Stimulated activated naive B cell treated with anti-CD40 and anti-IgM and Interleukin-4, amounts not matched to agents 10 μg/mL and 1 μg/mL and 100 μg/mL, for 72 hours (primary cell): ENCODE measurements around the gene OR2J3.
A peak's percentile ranks its signal among the peaks of the same experiment; 100 is the strongest.
"Not testable (repeated sequence)": the region's sequence is repeated elsewhere in the genome, so short reads cannot be mapped to it uniquely, and the experiment has no call there.

Source experiments
- ATAC-seq, 2 donors: fragments of 150-1000 bp; cut with Tn5 transposase; replicated peaks; 2 replicates each; pipeline ENCODE4 v1.10.0; 2021; ENCODE audit warnings: moderate library complexity in 1 of 2
- DNase-seq: peaks from one replicate; pipeline ENCODE4 v3.0.0; 2021
- H3K27ac Mint-ChIP-seq: one replicate; pipeline ENCODE4 v1.8.0; 2022; ENCODE audit warnings: mild to moderate bottlenecking, mixed read lengths
- H3K27me3 Mint-ChIP-seq, 2 donors: one replicate each; pipeline ENCODE4 v1.8.0; 2022; ENCODE audit warnings: mixed read lengths in 2 of 2
- H3K36me3 Mint-ChIP-seq, 2 donors: one replicate each; pipeline ENCODE4 v1.8.0; 2022; ENCODE audit warnings: mixed read lengths in 2 of 2, mild to moderate bottlenecking in 1 of 2
- H3K4me1 Mint-ChIP-seq, 2 donors: one replicate each; pipeline ENCODE4 v1.8.0; 2022; ENCODE audit warnings: mixed read lengths in 2 of 2, mild to moderate bottlenecking in 1 of 2
- H3K4me3 Mint-ChIP-seq, 2 donors: one replicate each; pipeline ENCODE4 v1.8.0; 2022; ENCODE audit warnings: mild to moderate bottlenecking in 2 of 2, mixed read lengths in 2 of 2, moderate library complexity in 1 of 2
- H3K9me3 Mint-ChIP-seq, 2 donors: one replicate each; pipeline ENCODE4 v1.8.0; 2022; ENCODE audit warnings: mixed read lengths in 2 of 2, mild to moderate bottlenecking in 1 of 2

Gene OR2J3

DNA sequence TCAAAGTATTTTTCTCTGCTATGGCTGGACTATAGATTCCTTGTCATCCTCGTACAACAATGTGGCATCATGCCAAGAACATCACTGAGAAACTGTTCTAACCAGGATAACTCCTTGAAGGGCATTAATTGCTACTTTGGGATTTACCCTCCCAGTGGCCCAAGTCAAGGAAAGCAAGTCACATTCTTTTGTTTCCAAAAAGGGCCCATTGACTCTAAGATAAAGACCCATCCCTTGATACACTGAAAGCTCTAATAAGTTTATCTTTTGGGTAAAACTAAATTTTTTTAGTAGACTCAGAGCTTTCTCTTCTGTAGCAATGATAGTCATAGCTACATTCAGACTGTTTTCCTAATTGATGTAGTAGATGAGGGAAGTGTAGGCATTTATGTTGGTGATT, at the start of gene OR2J3:
TSS of gene OR2J3 (plus strand) at position 301 of the 400 bp plus-strand sequence. CDS start 3,833 bp downstream, outside the sequence.
- H3K4me1 Mint-ChIP-seq = no peaks in the 10 kb centered on the region
- no peak for DNase-seq
- H3K27me3 Mint-ChIP-seq = peaks cover 35 to 42% of the 10 kb centered on the region in 2 donors
- H3K36me3 Mint-ChIP-seq = no peaks in the 10 kb centered on the region
- H3K9me3 Mint-ChIP-seq = peaks cover 0 to 3% of the 10 kb centered on the region in 2 donors
- H3K27ac Mint-ChIP-seq = no peak within 1 kb of the TSS
- no peak within 1 kb of the TSS for H3K4me3 Mint-ChIP-seq
- no peak for ATAC-seq

DNA sequence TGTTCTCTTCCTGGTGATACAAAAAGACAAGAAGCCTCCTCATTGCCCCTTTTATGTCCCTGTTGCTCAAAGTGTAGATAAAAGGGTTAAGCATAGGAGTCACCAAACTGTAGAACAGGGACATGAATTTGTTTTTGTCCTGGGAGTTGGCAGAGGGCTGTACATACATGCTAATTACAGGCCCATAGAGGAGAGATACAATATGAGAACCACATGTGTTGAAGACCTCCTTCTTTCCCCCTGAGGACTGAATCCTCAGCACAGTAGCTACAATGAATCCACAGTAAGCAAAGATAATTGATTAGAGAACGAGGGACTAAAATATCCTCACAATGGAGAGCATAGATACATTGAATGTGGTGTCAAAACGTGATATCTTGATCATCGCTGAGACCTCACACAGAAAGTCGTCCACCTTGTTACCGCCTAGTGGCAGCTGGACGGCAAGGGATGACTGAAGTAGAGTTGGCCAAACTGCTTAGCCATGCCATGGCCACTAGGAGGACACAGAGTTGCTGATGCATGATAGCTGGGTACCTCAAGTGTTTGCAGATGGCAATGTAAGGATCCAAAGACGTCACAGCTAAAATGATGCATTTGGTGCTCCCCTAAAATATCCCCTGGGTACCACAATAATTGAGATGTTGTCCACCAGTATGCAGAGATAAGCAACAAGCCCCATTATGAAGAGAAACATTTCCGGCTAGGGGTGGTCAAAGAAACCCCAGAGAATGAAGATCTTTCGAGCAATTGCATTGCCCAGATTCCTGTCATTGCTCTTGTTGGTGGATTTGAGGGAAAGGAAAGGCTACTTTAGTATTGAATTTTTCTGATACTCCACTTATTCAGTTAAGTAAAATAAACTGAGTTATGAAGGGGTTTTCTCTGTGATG, 35.8 kb upstream of the OR2J3 start:
- peak; percentile 2 for DNase-seq
- no peak overlapping the region for H3K27ac Mint-ChIP-seq
- no peaks in the 10 kb centered on the region for H3K36me3 Mint-ChIP-seq
- H3K4me1 Mint-ChIP-seq = no peaks in the 10 kb centered on the region
- no peak overlapping the region for H3K4me3 Mint-ChIP-seq
- H3K9me3 Mint-ChIP-seq = peaks cover 3 to 4% of the 10 kb centered on the region in 2 donors
- peak; percentile 66 to 81 for ATAC-seq
- peaks cover 23 to 24% of the 10 kb centered on the region in 2 donors for H3K27me3 Mint-ChIP-seq

DNA sequence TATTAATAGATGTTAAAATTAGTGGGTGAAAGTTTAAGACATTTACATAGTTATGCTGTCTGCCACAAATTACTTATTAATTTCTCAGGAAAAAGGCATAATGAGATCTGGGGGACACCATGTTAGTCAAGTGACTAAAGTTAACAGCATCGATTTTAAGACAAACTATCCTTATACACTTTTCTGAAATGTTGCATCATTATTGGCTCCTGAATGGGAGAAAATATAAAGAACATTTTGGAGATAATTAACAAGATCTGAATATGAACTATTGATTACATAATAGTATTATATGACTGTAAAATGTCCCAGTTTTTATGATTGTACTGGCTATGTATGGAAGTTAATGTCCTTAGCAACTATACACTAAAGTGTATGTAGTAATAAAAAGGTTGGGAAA, 28.7 kb upstream of the OR2J3 start:
- ATAC-seq = no peak
- Mint-ChIP-seq H3K4me1 (no peaks in the 10 kb centered on the region), H3K27ac (no peak overlapping the region), H3K27me3 (peaks cover 18 to 23% of the 10 kb centered on the region in 2 donors), H3K36me3 (no peaks in the 10 kb centered on the region), H3K9me3 (peaks cover 0 to 2% of the 10 kb centered on the region in 2 donors), H3K4me3 (no peak overlapping the region)
- no peak for DNase-seq

DNA sequence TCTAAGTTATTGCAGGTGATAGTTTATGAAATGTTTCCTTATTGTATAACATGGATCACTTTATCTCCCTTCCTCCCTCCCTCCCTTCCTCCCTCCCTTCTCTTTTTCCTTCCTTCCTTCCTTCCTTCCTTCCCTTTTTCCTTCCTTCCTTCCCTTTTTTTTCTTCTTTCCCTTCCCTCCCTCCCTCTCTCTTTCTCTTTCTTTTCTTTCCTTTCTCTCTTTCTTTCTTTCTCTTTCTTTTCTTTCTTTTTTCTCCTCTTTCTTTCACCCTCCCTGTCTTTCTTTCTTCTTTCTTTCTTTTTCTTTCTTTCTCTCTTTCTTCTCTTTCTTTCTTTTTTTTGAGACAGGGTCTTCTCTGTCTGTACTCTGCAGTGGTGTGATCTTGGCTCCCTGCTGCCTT, 26.5 kb upstream of the OR2J3 start:
- ATAC-seq (no peak), DNase-seq (no peak)
- H3K36me3 Mint-ChIP-seq = no peaks in the 10 kb centered on the region
- H3K27ac Mint-ChIP-seq = no peak overlapping the region
- H3K4me1 Mint-ChIP-seq = no peaks in the 10 kb centered on the region
- no peak overlapping the region for H3K4me3 Mint-ChIP-seq
- H3K27me3 Mint-ChIP-seq = peaks cover 21 to 33% of the 10 kb centered on the region in 2 donors
- peaks cover 0 to 2% of the 10 kb centered on the region in 2 donors for H3K9me3 Mint-ChIP-seq

DNA sequence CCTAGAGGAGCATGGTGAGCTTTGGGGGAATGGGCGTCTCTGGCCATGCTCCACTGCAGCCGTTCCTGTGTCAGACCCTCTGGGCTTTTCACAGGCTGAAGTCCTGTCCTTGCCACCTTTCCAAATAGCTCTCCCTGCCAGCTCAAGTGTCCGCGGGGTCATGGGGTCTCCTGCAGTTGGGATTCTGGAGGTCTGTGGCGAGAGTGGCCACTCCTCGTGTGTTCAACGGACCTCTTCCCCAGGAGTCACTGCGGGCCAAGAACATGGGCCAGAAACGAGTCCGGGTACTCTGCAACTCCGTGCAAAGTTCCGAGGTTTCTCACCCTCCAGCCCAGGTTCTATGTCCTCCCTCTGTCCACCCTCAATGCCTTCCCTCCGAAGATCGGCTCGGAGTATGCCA, 25.4 kb upstream of the OR2J3 start:
- H3K27me3 Mint-ChIP-seq = peaks cover 21 to 33% of the 10 kb centered on the region in 2 donors
- peaks cover 0 to 2% of the 10 kb centered on the region in 2 donors for H3K9me3 Mint-ChIP-seq
- DNase-seq (no peak), ATAC-seq (no peak)
- no peaks in the 10 kb centered on the region for H3K4me1 Mint-ChIP-seq
- H3K4me3 Mint-ChIP-seq = no peak overlapping the region
- H3K36me3 Mint-ChIP-seq = no peaks in the 10 kb centered on the region
- H3K27ac Mint-ChIP-seq = no peak overlapping the region

DNA sequence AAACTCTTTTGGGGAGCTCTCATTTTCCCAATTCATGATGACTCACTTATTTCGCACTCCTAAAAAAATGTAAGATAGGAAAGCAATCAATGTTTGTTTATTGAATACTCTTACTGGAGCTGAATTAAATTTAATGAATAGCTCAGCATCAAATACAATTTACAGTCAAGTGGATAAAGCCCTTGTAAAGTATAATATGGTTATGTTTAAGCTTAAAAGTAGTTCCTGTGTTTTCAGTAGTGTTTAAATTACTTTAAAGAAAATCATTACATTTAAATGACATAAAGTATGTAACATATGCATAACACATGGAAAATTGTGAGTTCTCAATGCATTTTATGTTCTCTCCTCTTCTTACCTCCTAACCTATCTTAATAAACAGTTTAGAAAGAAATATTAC, 20.6 kb upstream of the OR2J3 start, which contains the start of gene OR2B3:
TSS of gene OR2B3 (minus strand) at position 101 of the 400 bp plus-strand sequence. CDS start at position 36, 65 bp downstream.
- no peak for ATAC-seq
- Mint-ChIP-seq H3K9me3 (peaks cover 0 to 2% of the 10 kb centered on the region in 2 donors), H3K4me3 (no peak within 1 kb of the TSS), H3K27ac (no peak within 1 kb of the TSS), H3K4me1 (no peaks in the 10 kb centered on the region), H3K36me3 (no peaks in the 10 kb centered on the region), H3K27me3 (peaks cover 15 to 34% of the 10 kb centered on the region in 2 donors)
- DNase-seq = no peak

DNA sequence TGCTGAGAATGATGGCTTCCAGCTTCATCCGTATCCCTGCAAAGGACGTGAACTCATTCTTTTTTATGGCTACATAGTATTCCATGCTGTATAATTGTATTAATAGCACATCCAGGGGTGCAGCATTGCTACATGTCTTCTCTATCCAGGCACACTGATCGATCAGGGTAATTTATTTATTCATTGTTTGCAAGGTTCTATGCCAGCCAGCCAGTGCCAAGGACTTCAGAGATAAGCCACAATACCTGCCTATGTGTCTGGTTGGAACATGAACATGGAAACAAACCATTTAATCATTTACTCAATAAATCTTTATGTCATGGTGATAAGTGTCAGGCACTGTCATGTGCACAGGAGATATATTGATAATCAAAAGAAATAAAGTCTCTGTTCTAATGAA, 14.9 kb upstream of the OR2J3 start:
- H3K36me3 Mint-ChIP-seq = no peaks in the 10 kb centered on the region
- DNase-seq (no peak), ATAC-seq (no peak)
- H3K9me3 Mint-ChIP-seq = peaks cover 0 to 3% of the 10 kb centered on the region in 2 donors
- no peak overlapping the region for H3K27ac Mint-ChIP-seq
- no peaks in the 10 kb centered on the region for H3K4me1 Mint-ChIP-seq
- no peak overlapping the region for H3K4me3 Mint-ChIP-seq
- H3K27me3 Mint-ChIP-seq = peaks cover 15 to 18% of the 10 kb centered on the region in 2 donors

DNA sequence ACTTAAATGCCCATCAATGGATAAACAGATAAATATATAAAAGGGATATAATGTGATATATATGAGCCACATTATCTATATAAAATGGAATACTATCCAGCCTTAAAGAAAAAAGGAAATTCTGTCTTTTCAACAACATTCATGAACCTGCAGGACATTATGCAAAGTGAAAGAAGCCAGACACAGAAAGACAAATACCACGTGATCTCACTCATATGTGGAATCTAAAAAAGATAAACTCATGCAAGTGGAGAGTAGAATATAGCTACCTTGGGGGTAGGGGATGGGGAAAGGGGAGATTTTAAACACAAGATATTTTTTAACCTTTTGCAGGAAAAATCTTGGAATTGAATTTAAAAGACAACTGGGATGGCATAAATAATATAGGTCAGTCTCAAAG, 10.1 kb upstream of the OR2J3 start:
- H3K4me3 Mint-ChIP-seq = no peak overlapping the region
- peaks cover 16 to 23% of the 10 kb centered on the region in 2 donors for H3K27me3 Mint-ChIP-seq
- H3K9me3 Mint-ChIP-seq = peaks cover 0 to 2% of the 10 kb centered on the region in 2 donors
- DNase-seq (no peak), ATAC-seq (no peak)
- no peaks in the 10 kb centered on the region for H3K36me3 Mint-ChIP-seq
- no peak overlapping the region for H3K27ac Mint-ChIP-seq
- H3K4me1 Mint-ChIP-seq = no peaks in the 10 kb centered on the region

DNA sequence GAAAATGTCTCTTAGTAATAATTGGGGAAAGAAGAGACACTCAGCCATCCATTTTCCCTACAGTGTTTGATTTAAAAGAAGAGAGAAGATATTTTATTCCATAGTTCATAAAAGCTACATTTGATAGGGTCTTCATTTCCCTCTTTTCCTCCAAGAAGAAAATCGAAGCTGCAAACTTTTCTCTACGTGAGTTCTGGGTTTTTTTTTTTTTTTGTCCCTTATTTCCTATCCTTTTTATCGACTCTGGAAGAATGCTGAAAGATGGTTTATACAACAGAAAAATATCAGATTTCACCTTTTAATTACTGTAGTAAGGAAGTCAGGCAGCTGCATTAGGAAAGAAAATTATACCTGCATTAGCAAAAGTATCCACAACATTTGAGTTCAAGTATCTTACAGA, 8.7 kb upstream of the OR2J3 start, which contains the start of gene OR2J1:
TSS of gene OR2J1 (plus strand) at position 301 of the 400 bp plus-strand sequence. CDS start 1,453 bp downstream, outside the sequence.
- Mint-ChIP-seq H3K4me3 (no peak within 1 kb of the TSS), H3K36me3 (no peaks in the 10 kb centered on the region), H3K9me3 (no peaks in the 10 kb centered on the region)

DNA sequence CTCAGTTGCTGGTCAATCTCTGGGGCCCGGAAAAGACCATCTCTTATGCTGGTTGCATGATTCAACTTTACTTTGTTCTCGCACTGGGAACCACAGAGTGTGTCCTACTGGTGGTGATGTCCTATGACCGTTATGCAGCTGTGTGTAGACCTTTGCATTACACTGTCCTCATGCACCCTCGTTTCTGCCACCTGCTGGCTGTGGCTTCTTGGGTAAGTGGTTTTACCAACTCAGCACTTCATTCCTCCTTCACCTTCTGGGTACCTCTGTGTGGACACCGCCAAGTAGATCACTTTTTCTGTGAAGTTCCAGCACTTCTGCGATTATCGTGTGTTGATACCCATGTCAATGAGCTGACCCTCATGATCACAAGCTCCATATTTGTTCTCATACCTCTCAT, 4.3 kb downstream of the OR2J3 start:
- DNase-seq (no peak), ATAC-seq (no peak)
- Mint-ChIP-seq H3K4me1 (no peaks in the 10 kb centered on the region), H3K27me3 (peaks cover 18 to 26% of the 10 kb centered on the region in 2 donors), H3K27ac (no peak overlapping the region), H3K9me3 (no peaks in the 10 kb centered on the region), H3K36me3 (no peaks in the 10 kb centered on the region), H3K4me3 (no peak overlapping the region)

More for the DNA sequence above, 8.7 kb upstream of the OR2J3 start, which contains the start of gene OR2J1:
- no peaks in the 10 kb centered on the region for H3K4me1 Mint-ChIP-seq
- ATAC-seq (no peak), DNase-seq (no peak)
- H3K27me3 Mint-ChIP-seq = peaks cover 25 to 29% of the 10 kb centered on the region in 2 donors
- no peak within 1 kb of the TSS for H3K27ac Mint-ChIP-seq

DNA sequence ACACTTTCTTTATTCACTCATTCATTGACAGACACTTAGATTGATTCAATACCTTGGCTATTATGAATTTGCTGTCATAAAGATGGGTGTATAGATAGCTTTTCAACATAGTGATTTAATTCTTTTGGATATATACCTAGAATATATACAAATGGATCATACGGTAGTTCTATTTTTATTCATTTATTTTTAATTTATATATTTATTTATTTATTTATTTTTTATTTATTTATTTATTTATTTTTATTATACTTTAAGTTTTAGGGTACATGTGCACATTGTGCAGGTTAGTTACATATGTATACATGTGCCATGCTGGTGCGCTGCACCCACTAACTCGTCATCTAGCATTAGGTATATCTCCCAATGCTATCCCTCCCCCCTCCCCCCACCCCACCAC, 7.1 kb downstream of the OR2J3 start:
- not testable (repeated sequence) for H3K9me3 Mint-ChIP-seq, H3K36me3 Mint-ChIP-seq, H3K4me1 Mint-ChIP-seq, H3K27ac Mint-ChIP-seq, DNase-seq, ATAC-seq, H3K4me3 Mint-ChIP-seq
- peaks cover 17 to 19% of the 10 kb centered on the region in 2 donors for H3K27me3 Mint-ChIP-seq

DNA sequence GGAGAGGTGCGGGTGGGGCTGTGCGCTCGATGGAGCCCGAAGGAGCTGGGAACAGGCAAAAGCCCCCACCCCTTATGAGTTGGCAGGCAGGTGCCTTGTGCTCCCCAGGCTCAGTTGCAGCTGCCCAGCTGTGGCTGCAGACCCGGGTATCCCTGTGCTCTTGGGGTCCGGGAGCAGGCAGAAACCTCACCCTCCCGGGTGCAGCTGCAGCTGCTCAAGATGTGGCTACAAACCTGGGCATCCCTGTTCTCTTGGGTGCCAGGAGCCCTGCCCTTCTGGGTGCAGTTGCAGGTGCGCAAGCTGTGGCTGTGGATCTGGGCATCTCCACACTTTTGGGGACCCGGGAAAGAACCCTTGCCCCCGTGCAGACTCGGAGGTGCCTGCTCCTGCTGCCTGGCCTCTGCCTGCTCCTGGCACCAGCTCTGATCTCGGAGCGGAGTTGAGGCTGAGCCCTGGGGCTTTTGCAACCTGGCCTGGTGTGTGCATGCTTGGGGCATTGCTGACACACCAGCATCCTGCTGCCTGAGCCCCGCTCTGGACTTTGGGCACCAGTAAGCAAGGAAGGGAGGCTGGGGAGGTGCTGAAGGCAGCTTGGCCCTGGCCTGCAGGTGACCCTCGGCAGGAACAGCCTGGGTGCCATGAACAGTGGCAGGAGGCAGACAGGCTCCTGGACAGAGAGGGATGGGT, 21.6 kb downstream of the OR2J3 start:
- Mint-ChIP-seq H3K36me3 (no peaks in the 10 kb centered on the region), H3K27ac (no peak overlapping the region), H3K9me3 (no peaks in the 10 kb centered on the region), H3K4me3 (no peak overlapping the region), H3K27me3 (peaks cover 21 to 22% of the 10 kb centered on the region in 2 donors), H3K4me1 (no peaks in the 10 kb centered on the region)
- DNase-seq (no peak), ATAC-seq (no peak)

DNA sequence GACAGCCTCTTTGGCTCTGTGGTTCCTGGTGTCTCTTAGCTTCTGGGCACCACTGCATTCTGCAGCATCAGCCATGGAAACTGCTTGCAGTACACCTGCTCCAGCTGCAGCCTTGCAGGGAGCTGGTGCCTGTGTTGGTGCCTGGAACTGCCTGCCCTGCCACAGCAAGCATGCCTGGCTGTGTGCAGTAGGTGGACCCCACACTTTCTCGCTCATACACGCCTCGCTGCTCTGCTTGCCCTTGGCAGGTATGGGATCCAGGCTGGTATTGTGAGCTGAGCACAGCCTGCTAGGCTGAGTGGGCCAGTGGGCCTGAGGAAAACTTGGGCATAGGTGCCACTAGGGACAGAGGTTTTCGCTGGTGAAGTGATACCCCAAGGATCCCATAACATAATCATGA, 22.8 kb downstream of the OR2J3 start:
- H3K4me1 Mint-ChIP-seq = no peaks in the 10 kb centered on the region
- H3K27ac Mint-ChIP-seq = no peak overlapping the region
- peaks cover 24 to 26% of the 10 kb centered on the region in 2 donors for H3K27me3 Mint-ChIP-seq
- no peaks in the 10 kb centered on the region for H3K9me3 Mint-ChIP-seq
- no peaks in the 10 kb centered on the region for H3K36me3 Mint-ChIP-seq
- H3K4me3 Mint-ChIP-seq = no peak overlapping the region
- DNase-seq (no peak), ATAC-seq (no peak)

DNA sequence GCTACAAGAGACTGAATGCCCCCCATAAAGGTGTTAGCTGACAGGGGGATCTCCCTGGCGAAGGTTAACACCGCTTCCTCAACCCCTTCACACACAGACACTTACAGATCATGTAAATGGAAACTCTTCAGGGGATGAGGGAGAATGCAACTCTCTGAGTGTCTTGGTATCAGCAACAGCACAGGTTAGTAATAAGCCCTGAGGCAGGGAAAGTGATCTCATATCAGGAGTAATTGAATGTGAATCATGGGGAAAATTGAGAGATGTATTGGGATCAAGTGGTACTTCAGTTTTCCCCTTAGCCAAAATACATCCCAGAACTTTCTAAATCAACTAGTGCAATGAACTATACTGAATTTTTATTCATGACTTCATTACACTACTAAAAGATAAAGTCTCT, 23.8 kb downstream of the OR2J3 start:
- no peak overlapping the region for H3K27ac Mint-ChIP-seq

More for the DNA sequence above, 23.8 kb downstream of the OR2J3 start:
- Mint-ChIP-seq H3K9me3 (no peaks in the 10 kb centered on the region), H3K4me1 (no peaks in the 10 kb centered on the region), H3K4me3 (no peak overlapping the region), H3K27me3 (peaks cover 24 to 30% of the 10 kb centered on the region in 2 donors), H3K36me3 (no peaks in the 10 kb centered on the region)
- DNase-seq (no peak), ATAC-seq (no peak)
